Astrocyte (in vitro differentiated cells and primary cell): ENCODE results near the gene PTPRN2.

Experiments used
- EZH2 ChIP-seq: IDR thresholded peaks from 2 replicates; pipeline ENCODE4 v1.6.1; 2012; ENCODE audit warnings: mild to moderate bottlenecking, low read length, inconsistent platforms; ENCODE audit not compliant: insufficient read depth
- TF ChIP-seq, protein P1 (sequence below): IDR thresholded peaks from 2 replicates; pipeline ENCODE4 v1.5.1; 2011; ENCODE audit warnings: low read depth, mild to moderate bottlenecking, inconsistent platforms, low read length, moderate library complexity; ENCODE audit not compliant: insufficient read depth

DNA sequence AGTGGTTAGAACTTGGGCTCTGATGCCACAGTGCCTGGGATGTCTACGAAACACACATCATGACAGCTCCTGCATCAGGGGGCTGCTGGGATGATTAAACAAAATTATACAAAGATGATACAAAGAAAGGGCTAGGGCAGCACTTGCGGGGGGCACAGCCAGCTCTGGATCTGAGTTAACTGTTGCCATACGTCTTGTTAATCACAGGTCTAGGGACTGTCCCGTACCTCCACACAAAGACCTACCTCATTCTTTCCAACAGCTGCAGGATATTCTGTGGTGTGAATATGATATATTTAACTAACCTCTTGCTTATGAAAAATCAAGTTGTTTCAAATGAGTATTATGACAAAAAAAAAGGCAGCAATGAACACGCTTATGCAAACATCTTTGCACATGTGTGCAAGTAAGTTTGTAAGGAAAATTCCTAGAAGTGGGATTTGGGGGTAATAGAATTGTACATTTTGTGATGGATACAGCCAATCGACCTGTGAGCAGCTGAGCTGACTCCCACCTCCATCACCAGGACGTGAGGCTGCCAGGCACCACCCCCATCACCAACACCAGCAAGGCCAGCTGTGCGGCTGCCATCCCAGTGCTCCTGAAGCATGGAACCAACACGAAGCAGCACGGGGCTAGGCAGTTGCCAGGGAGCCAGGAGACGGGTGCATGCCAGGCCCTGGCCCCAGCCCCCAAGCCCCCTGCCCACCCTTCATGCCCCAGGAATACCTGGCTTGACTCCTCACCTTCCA is 23.5 kb downstream of the PTPRN2 start:
- TF ChIP-seq, protein P1, sequence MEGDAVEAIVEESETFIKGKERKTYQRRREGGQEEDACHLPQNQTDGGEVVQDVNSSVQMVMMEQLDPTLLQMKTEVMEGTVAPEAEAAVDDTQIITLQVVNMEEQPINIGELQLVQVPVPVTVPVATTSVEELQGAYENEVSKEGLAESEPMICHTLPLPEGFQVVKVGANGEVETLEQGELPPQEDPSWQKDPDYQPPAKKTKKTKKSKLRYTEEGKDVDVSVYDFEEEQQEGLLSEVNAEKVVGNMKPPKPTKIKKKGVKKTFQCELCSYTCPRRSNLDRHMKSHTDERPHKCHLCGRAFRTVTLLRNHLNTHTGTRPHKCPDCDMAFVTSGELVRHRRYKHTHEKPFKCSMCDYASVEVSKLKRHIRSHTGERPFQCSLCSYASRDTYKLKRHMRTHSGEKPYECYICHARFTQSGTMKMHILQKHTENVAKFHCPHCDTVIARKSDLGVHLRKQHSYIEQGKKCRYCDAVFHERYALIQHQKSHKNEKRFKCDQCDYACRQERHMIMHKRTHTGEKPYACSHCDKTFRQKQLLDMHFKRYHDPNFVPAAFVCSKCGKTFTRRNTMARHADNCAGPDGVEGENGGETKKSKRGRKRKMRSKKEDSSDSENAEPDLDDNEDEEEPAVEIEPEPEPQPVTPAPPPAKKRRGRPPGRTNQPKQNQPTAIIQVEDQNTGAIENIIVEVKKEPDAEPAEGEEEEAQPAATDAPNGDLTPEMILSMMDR, result no peak
- TF ChIP-seq EZH2, result no peak
